ENCODE data around the gene SETBP1.

SETBP1 gene

DNA sequence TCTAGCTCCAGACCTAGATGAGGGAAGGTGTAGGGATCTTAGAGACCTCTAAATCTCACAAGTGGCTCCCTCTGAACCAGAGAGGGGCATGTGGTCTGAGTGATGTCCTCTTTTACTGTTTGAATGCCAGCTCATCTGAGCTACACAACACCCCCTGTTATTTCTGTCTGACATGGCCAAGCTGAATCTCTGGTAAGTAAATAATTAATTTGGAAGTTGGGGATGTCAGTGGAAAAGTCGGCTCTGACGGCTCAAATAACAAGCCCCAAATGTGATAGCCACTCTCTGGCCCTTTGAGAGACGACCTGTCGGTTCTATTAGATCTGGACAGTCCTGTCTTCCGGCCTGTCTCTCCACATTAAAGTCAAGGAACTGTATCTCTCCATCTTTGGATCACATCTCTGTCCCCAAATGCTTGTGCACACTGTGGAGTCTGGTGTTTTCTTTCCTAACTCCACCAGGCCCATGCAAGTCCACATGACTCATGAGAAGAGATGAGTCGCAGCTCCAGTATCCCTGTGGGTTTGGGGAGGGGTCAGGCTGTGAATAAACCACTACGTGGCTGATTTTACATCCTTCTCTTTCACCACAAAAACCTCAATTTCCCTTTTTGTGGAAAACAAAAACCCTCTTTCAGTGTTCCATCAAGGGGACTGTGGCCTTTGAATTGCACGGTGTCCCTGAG, 52.5 kb downstream of the SETBP1 start:
- DNase-seq = peak; percentile 58

- DNase-seq = no peak
Measured at GRCh38 chr18:44733754-44734465, 53.2 kb downstream of the SETBP1 start.

- no peak for DNase-seq
Measured at GRCh38 chr18:44735096-44735495, 54.4 kb downstream of the SETBP1 start.

DNA sequence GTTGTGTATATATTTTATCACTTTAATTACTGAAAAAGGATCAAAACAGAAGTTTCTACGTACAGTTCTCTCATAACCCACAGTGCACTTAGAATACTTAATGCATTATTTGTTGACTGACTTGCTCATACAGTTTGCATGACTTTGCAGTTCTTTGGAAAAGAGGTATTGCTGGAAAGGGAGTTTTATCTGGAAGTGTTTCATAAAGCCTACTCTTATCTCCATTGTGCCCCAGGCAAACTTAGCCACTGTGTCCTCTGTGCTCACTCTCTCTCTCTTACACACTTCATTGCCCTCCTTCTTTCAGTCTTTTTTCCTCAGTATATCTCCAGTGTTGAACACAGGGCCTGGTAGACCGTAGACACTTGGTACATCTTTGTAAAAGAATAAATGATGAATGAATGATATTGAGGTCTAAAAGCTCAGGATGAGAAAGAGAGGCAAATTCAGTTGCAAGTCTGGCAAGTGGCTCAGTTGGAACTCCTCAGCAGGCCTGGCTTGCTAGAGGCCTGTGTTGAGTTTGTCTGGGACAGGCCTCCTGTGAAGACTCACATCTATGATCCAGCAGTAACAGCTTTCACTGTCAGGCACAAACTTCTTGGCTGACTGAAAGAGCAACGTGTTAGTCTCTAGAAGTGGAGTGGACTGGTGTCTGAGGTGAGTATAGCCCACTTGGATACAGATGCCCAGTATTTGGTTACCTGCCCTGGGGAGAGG, 56.1 kb downstream of the SETBP1 start:
- no peak for DNase-seq

- DNase-seq = no peak
Measured at GRCh38 chr18:44737623-44738022, 56.9 kb downstream of the SETBP1 start.

DNA sequence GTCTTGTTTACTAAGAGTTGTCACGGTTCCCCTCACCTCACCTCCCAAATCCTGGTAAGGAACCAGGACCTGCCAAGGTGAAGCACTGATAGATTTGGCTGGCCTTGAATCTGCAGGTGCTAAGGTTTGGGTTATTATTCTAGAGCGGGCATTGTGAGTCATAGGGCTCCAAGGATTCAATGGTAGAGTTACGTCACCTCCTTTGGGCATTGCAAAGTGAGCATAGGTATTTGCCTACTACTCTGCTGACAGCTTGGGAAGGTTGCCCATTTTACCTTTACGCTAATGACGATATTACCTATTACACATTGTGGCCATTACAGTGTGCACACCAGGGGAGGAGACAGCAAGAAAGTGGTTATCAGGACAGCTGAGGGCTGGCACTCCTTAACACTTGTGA, 59.3 kb downstream of the SETBP1 start:
- no peak for DNase-seq

- DNase-seq = no peak
Measured at GRCh38 chr18:44741085-44741484, 60.4 kb downstream of the SETBP1 start.

GRCh38 chr18:44741511-44741910, 60.8 kb downstream of the SETBP1 start:
- DNase-seq = no peak

GRCh38 chr18:44742126-44742525, 61.4 kb downstream of the SETBP1 start:
- DNase-seq = no peak

GRCh38 chr18:44742718-44743311, 62.1 kb downstream of the SETBP1 start:
- DNase-seq = no peak

DNA sequence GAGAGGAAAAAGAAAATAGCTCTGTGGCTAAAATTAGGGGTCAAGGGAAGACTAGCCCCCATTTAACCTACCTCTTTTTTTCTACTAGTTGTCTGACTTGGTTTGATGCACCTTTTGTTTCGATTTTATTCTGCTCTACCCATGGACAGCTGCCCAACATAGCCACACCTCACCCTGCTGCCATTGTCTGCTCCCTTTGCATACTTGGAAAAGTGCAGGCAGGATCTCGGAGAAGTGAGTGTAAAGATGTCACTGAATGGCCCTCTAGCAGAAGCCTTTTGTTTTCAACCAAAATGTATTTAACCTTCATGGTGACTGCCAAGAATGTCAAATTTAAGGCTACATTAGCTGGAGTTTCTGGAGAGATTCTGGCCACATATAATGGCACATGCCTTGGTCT, 62.9 kb downstream of the SETBP1 start:
- DNase-seq = no peak

GRCh38 chr18:44744161-44745121, 63.8 kb downstream of the SETBP1 start:
- no peak for DNase-seq

- no peak for DNase-seq
Measured at GRCh38 chr18:44747157-44747556, 66.5 kb downstream of the SETBP1 start.

GRCh38 chr18:44748582-44748981, 67.9 kb downstream of the SETBP1 start:
- DNase-seq = no peak

- no peak for DNase-seq
Measured at GRCh38 chr18:44750774-44751173, 70.1 kb downstream of the SETBP1 start.

GRCh38 chr18:44754567-44754966, 73.9 kb downstream of the SETBP1 start:
- no peak for DNase-seq

DNA sequence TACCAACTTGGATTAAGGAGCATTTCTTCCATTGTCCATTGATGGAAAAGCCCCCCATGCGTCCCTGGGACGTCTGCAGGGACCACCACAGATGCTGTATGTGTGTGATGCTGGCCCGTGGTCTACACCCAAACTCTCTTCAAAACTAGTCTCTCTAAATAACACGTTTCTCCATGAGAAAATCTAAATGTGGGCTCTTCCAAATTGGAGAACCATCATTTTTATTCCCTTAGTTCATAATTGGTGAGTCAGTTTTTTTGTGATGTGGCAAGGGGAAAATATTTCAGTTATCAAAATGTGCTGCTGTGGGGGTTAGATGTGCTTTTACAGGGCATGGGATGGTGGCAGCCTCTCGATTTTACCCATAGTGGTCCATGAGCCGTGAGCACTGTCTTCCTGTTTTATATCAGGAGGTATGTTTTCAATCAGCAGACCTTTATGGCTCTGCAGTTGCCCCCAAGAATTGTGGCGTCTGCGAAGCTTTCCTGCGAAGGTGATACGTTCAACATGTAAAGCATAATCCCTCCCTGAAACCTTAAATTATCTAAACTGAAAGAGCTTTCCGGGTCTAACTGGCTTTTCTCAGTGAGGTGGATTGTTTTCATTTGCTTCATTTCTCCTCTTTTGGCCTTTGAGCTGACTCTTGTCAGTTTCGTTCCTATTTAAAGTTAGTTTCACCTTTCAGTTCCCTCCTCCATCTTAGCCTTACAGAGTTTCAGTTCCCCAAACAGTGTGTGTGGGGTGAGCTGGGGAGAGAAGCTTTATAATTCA, 78.4 kb downstream of the SETBP1 start:
- DNase-seq = peak; percentile 73

- peak; percentile 33 for DNase-seq
Measured at GRCh38 chr18:44759925-44760342, 79.2 kb downstream of the SETBP1 start.

GRCh38 chr18:44761812-44762211, 81.1 kb downstream of the SETBP1 start:
- no peak for DNase-seq

DNA sequence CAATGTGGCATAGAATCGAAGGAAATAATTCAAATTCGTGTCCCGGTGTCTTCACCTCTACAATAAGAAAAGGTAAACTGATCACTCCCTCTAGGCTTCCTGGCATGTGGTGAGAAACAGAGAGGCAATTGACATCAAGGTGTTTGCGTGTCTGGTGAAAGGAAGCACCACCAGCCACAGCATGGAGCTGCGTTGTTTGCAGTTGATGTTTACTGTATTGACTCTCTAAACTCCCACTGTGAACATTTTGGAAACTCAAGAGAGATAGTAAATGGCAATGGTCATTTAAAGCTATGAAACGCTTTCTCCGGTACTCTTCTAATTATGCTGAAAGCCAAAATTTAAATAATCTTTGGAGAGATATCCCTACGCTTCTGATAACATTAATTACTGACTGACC, 82.6 kb downstream of the SETBP1 start:
- DNase-seq = no peak

DNA sequence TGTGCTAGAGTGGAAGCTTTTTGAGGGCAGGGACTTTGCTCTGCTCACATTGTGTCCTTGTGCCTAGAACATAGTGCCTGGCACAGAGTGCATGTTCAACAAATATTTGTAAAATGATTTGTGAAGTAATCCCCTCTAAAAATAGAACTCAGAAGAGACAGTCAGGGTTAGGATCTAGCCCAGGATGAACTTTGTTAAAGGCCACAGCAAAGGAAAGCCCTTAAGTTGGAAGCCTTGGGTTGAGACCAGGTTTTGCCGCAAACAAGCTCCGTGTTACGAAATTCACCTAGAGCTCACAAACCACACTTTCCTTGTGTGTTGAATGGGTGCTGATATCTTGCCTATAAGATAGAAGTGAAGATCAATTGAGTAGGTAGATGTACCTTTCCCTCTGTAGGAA, 84.2 kb downstream of the SETBP1 start:
- no peak for DNase-seq

- no peak for DNase-seq
Measured at GRCh38 chr18:44765456-44765855, 84.8 kb downstream of the SETBP1 start.
